ENCODE data around the gene DCAF8L1.

DNA sequence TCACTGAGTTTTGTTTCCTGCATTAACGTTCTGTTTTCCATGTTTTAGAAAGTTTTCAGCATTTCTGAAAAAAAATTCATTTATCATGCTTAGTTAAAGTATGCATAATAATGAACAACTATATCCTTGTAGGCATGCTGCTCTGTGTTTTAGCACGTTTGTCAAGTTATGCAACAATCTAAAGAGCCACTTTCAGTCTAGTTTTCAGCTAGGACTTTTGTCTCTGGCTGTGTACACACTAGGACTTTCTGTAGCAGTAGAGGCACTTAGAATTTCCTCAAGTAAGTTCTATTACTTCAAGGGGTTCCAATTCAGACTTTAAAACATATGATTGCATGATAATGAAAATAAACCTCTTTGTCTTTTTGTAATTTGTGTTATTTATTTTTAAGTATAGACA lies 12.4 kb downstream of the DCAF8L1 start:
- TF ChIP-seq, protein P1, sequence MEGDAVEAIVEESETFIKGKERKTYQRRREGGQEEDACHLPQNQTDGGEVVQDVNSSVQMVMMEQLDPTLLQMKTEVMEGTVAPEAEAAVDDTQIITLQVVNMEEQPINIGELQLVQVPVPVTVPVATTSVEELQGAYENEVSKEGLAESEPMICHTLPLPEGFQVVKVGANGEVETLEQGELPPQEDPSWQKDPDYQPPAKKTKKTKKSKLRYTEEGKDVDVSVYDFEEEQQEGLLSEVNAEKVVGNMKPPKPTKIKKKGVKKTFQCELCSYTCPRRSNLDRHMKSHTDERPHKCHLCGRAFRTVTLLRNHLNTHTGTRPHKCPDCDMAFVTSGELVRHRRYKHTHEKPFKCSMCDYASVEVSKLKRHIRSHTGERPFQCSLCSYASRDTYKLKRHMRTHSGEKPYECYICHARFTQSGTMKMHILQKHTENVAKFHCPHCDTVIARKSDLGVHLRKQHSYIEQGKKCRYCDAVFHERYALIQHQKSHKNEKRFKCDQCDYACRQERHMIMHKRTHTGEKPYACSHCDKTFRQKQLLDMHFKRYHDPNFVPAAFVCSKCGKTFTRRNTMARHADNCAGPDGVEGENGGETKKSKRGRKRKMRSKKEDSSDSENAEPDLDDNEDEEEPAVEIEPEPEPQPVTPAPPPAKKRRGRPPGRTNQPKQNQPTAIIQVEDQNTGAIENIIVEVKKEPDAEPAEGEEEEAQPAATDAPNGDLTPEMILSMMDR (IDR thresholded peaks at IDR 0.05), result no peak
- TF ChIP-seq POLR2A (IDR thresholded peaks at IDR 0.05) (no peak), POLR2AphosphoS5 (IDR thresholded peaks at IDR 0.05; ENCODE audit: insufficient read depth in 1 of 2, low read depth in 1 of 2) (no peak)

All from vagina (tissue), 2 donors.